Activated gamma-delta T cell (primary cell): ENCODE results near the gene RNF26.

Experiments used
- DNase-seq: peaks from one replicate; lab custom pipeline; 2025; lab: John Stamatoyannopoulos, UW

Gene RNF26

DNA sequence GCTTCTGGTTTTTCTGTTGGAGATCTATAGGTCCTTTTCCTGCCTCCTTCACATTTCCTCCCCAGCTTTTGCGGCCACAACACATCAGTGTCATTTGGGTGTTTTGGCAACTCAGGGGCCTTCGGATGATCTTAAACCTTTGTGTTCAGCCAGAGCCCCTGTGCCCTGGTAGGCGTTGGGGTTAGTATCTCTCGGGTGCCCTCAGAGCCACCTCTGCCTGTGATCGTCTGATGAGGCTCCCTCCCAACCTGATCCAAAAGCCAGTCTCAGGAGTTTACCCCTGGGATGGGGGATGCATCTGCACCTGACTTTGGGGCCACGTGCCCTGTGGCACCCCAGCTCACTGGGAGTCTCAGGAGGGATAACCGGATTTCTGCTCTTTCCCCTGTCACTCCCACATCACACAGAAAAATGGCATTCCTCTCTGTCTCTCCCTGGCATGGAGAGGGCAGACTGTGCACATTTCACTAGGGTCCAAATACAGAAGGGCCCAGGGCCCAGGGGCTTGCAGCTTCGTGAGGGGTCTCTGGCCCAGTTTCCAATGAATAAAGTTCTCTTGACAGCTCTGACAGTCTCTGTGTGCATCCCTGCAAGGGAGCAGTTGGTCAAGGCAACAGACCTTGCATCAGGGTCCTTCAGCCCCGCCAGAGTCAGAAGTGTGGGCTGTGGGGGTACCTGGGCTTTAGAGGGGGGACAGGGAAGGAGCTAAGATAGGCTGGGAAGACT lies 2.6 kb downstream of the RNF26 start:
- DNase-seq, result no peak

- no peak for DNase-seq
Observed at GRCh38 chr11:119337581-119338317, 3.4 kb downstream of the RNF26 start.

- DNase-seq, result no peak
Observed at GRCh38 chr11:119338318-119338890, 4.1 kb downstream of the RNF26 start.

- DNase-seq, result no peak
Observed at GRCh38 chr11:119338965-119339588, 4.8 kb downstream of the RNF26 start.

- DNase-seq, result no peak
Observed at GRCh38 chr11:119339589-119340334, 5.4 kb downstream of the RNF26 start.

DNA sequence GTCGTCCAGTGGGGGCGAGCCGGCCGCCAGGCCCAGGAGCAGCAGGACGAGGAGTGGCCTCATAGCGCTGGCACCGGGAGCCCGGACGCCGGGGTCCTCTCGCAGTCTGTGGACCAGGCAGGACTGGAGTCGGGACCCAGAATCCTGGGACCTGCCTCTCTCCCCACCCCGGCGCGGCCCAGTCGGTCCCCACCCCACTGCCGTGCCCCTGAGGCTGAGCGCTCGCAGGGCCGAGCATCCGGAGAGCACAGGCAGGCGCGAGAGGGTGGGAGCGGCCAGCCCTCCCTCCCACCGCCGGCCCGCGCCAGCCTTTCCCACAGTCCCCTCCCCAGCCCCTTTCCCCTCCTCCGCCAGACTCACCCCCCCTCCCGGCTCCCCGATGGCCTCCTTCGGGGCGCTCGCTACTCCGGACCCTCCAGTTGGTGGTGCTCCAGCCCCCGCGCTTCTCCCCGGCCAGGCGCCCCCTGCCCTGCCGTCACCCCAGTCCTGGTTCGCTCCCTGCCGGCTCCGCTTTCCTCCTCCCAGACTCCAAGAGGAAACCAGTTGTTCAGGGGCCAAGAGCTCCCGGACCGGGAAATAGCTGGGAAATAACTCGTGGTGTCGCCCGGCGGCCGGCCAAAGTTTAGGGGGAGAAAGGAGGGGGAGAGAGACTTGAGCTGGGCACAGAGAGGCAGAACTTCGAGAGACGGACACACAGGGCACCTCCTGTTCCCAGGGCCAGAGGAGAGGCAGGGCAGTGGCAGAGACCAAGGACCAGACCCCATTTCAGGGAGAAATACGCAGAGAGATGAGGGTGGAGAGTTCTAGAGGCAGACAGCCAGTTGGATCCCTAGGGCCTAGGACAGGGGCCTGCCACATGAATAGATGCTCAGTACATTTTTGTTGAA lies 6.3 kb downstream of the RNF26 start, which contains the start of gene C1QTNF5:
Gene C1QTNF5 (minus strand): TSS at position 549 of the 887 bp plus-strand sequence. CDS start 486 bp downstream, at position 63.
- no peak for DNase-seq

DNA sequence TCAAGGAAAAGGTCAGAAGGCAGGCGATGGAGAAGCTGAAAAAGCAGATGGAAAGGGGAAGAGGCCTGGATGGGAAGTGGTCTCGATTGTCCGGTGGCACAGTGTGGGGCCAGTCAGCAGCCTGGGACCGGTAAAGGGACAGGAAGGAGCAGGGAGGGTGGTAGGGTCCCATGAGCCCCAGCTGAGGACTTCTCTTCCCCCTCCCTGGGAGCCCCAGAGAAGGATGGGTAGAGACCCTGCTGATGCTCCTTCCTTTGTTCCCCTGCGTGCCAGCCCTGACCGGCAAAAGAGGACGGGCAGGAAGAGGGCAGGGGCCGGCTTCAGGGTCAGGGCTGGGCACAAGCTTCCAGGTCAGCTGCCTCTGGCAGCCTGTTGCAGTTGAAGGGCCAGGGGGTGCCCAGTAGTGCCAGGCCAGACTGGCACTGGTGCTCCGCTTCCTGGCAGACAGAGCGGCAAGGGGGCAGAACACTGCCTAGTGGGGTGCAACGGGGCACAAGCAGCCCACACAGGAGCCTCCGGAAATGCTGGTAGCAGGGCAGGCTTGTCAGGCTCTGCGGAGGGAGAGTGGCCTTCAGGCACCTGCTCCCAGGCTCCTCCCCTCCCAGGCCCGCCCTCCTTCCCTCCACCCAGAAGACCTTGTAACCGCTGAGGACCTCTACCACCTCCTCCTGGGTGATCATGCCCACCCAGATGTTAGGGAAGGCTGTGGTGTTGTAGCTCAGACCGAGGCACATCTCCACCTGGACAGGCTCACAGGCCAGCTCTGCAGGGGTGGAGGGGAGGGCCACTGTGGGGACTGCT lies 7.1 kb downstream of the RNF26 start:
- DNase-seq, result no peak

GRCh38 chr11:119342023-119342300 lies 7.6 kb downstream of the RNF26 start:
- DNase-seq, result no peak

GRCh38 chr11:119342362-119343130 lies 8.2 kb downstream of the RNF26 start:
- DNase-seq, result no peak

DNA sequence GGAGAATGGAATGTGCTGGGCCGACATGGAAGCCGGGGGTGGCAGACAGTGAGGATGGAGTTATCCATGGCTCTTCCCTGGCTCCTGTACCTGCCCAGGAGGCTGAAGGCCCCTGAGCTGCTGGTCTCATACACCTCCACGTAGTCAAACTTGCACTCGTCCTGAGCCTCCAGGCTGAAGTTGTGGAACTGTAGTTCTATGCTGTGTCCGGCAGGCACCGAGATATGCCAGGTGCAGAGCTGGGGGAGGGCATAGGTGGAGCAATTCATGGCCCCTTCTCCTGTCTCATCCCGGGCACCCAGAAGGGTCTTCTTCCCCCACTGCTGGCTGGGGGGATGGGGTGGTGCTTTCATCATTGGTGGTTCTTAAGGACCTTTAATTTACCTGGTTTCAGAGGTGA lies 9.4 kb downstream of the RNF26 start:
- DNase-seq, result no peak

DNA sequence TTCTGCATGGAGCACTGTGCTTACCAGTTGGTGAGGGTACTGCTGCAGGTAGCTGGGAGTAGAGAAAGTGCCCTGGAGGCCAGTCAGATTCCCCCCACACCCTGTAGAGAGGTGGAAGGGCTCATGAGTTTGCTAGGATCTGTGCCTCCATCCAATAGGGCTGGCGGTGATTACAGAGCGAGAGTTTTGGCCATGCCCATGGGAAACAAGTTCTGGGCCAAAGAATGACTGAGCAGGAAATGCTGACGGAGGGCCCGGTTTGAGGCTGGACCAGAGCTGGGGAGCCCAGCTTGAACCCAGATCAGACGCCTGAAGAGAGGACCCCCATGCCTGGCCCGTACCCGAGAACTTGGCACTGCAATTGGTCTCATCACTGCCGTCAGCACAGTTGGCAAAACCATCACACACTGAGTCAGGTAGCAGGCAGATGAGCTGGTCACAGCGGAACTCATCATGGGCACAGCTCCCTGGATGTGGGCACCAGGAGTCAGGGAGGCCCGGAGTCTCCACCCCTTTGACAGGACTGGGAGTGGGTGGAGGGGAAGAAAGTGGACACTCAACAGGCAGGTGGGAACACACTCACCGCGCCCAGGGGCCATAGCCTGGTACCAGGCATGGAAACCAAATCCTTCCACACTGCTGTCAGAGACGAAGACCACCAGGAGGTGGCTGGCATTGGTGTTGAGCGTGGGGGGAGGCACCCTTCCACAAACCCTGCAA lies 10.1 kb downstream of the RNF26 start:
- DNase-seq, result no peak

DNA sequence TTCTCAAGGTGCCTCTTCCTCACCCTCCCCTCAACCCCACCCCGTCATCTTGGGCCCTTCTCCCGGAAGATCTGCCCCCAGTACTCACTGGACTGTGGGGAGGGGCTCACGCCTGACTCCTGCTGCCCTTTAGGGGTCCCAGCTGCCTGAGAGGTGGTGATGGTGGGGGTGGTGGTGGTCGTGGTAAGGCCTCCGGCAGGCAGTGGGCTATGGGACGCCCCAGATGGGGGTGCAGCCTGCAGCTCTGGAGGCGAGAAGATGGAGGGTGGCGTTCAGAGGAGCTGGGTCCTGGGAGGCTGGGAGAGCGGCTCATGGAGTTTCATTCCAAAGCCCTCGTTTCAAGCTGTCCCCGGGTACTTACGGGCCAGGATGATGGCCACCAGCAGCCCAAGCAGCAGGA lies 11.4 kb downstream of the RNF26 start:
- no peak for DNase-seq

GRCh38 chr11:119346605-119347004 lies 12.3 kb downstream of the RNF26 start, which contains the start of gene MFRP:
MFRP (minus strand) TSS chr11:119346705; CDS start chr11:119346513, 192 bp downstream.
- no peak for DNase-seq

DNA sequence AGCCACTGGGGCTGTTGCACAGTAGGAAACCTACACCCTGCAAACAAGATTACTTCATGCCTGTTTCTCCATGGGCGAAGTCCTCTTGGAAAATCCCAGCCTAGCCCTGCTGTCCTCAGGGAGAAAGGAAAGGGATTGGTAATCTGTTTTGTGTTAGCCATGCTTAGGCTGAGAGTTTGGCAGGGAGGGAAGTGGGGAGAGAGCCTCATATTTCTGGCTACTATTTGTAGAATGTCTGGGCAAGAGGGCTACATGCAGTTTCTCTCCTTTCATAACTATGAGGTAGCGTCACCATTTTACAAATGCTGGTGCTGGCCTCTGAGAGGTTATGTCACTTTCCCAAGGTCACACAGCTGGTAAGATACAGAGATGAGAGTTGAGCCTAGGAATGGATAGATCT lies 12.9 kb downstream of the RNF26 start:
- no peak for DNase-seq

DNA sequence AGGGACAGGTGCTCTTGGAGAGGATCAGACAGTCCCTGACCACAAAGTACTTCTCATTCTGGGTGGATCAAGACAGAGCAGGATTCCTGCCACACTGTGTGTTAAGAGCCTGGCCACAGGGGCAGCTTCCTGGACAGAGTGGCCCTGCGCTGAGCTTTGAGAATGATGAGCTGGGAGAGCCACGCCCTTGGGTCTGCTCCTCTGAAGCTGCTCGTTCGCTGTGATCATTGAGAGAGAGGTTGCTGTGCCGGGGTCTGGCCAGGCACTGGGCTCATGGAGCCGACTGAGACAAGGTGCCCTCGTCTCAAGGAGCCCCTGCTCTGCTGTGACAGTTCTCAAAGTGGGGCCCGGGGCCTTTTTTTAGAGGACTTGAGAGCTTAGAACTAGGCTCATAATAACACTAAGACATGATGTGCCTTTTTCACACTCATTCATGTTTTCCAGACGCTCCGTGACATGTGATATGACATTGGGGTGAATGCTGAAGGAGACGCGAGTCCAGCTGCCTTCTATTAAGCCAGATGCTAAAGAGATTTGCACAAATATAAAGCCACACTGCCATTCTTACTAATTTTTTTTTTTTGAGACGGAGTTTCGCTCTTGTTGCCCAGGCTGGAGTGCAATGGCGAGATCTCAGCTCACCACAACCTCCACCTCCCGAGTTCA lies 13.7 kb downstream of the RNF26 start:
- DNase-seq, result no peak

GRCh38 chr11:119350302-119350701 lies 16.0 kb downstream of the RNF26 start:
- no peak for DNase-seq

DNA sequence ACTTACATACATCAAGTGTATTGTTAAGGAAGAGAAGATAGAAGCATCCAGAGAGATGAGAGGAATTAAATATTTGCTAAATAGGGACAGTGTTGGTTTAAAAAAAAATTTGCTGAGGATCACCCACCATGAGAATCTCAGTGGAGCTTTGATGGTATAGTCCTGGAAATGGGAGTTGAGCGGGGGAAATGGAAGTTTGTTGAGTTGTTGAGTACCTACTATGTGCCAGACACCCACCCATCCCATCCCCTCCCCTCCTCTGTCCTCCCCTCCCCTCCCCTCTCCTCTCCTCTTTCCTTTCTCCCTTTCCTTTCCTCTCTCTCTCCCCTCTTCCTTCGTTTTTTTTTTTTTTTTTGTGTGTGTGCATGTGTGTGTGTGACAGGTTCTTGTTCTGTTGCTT lies 16.9 kb downstream of the RNF26 start:
- no peak for DNase-seq

DNA sequence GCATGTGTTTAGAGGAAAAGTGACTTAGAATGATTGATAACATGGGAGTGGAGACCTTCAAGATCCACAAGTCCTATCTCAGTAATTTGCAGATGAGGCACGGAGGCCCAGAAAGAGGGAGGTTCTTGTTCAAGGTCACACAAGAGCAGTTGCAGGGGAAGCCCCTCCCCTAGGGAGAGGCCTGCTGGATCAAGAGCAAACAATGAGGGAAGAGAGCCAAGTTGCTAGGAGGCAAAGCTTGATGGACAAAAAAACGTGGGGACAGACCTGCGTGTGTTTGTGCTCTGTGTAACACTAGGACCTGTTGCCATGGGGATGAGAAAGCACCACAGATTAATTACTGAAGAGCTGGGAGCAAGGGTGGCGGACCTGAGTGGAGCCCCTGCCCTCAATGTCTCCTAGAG lies 18.5 kb downstream of the RNF26 start:
- no peak for DNase-seq
